GM12878 (cell line): Measurements from ENCODE around the gene WNK2. TPM values are rescaled to one million over a fixed set of nuclear protein-coding genes. Genes with fewer than 3 reads are reported as not detected.

ENCODE experiments used
- ATAC-seq: fragments of 200-7000 bp; cut with Tn5 transposase; 3 replicates; pipeline ENCODE4 v1.9.1; 2020; ENCODE audit warnings: mild to moderate bottlenecking, moderate library complexity
- BruUV-seq: library from RNA; stranded (reverse); fragments of 400-500 nt; replicated peaks from 2 replicates; lab custom pipeline; 2021; lab: Mats Ljungman, UMichigan
- CTCF ChIA-PET: fragments of 300-600 bp; sonication (Branson Sonifier 250); formaldehyde crosslinking; extraction: SDS; loops from one replicate; lab custom pipeline; 2021; ENCODE audit warnings: inconsistent platforms; lab: Yijun Ruan, JAX
- POLR2A ChIA-PET: fragments of 350-600 bp; formaldehyde crosslinking; extraction: SDS; loops from one replicate; lab custom pipeline; 2021; ENCODE audit warnings: inconsistent platforms; lab: Charles Lee
- RAD21 ChIA-PET: fragments of 300-600 bp; sonication (Branson Sonifier 250); formaldehyde crosslinking; loops from one replicate; lab custom pipeline; 2023; ENCODE audit warnings: antibody characterized with exemption; ENCODE audit not compliant: unreplicated experiment; lab: Charles Lee
- SMC1A ChIA-PET: fragments of 300-600 bp; sonication (Branson Sonifier 250); formaldehyde crosslinking; loops from one replicate; lab custom pipeline; 2023; ENCODE audit not compliant: unreplicated experiment, uncharacterized antibody; lab: Charles Lee
- DNase-seq: peaks from one replicate; pipeline ENCODE4 v3.0.0-alpha.2; 2011; ENCODE audit warnings: low read depth, low spot score
- FAIRE-seq: peaks from 3 replicates; lab custom pipeline; 2011; peaks lifted over from hg19 to GRCh38; lab: Jason Lieb, UNC
- H2AFZ ChIP-seq: 2 replicates; pipeline ENCODE4 v1.6.0; 2011; ENCODE audit warnings: low read depth, low read length, control low read depth; ENCODE audit not compliant: control insufficient read depth
- H3K27ac ChIP-seq: 2 replicates; pipeline ENCODE4 v1.5.1; 2011; ENCODE audit warnings: control low read depth; ENCODE audit not compliant: control insufficient read depth, insufficient read depth
- H3K27me3 ChIP-seq, 2 experiments: replicated peaks in 1 of 2; 2 replicates each; pipeline versions ENCODE4 v1.6.0 to v1.6.1; 2011; ENCODE audit warnings: low read length in 1 of 2; ENCODE audit not compliant: control insufficient read depth in 2 of 2, insufficient read depth in 2 of 2
- H3K36me3 ChIP-seq, 2 experiments: 2 replicates each; pipeline ENCODE4 v1.5.1; 2011; ENCODE audit warnings: low read length in 1 of 2; ENCODE audit not compliant: control insufficient read depth in 2 of 2, insufficient read depth in 2 of 2
- H3K4me1 ChIP-seq: 2 replicates; pipeline ENCODE4 v1.6.1; 2011; ENCODE audit warnings: mild to moderate bottlenecking, low read length, moderate library complexity, mixed read lengths; ENCODE audit not compliant: control insufficient read depth, insufficient read depth
- H3K4me2 ChIP-seq: 2 replicates; pipeline ENCODE4 v1.6.0; 2011; ENCODE audit warnings: control low read depth; ENCODE audit not compliant: control insufficient read depth, insufficient read depth
- H3K4me3 ChIP-seq: fragments of 200-600 bp; sonication (generic); 2 replicates; pipeline ENCODE4 v1.5.1; 2016
- H3K79me2 ChIP-seq: 2 replicates; pipeline ENCODE4 v1.6.0; 2011; ENCODE audit warnings: low read length; ENCODE audit not compliant: control insufficient read depth, insufficient read depth
- H3K9ac ChIP-seq: 2 replicates; pipeline ENCODE4 v1.8.0; 2011; ENCODE audit warnings: low read length, control low read depth, mixed read lengths; ENCODE audit not compliant: control insufficient read depth, insufficient read depth
- H3K9me3 ChIP-seq: replicated peaks from 3 replicates; pipeline ENCODE4 v1.5.1; 2011; ENCODE audit warnings: mild to moderate bottlenecking, low read length; ENCODE audit not compliant: control insufficient read depth, insufficient read depth
- H4K20me1 ChIP-seq: 2 replicates; pipeline ENCODE4 v1.6.0; 2011; ENCODE audit not compliant: control insufficient read depth, insufficient read depth
- ESRRA ChIP-seq: IDR thresholded peaks from 2 replicates; pipeline ENCODE4 v1.6.1; 2012; ENCODE audit warnings: mild to moderate bottlenecking, low read length, improper control_type of control experiment
- GABPA ChIP-seq: IDR thresholded peaks from 2 replicates; pipeline ENCODE4 v1.6.1; 2014; ENCODE audit warnings: antibody characterized with exemption, low read depth, mild to moderate bottlenecking, inconsistent platforms
- LARP7 ChIP-seq: fragments of 450-650 bp; IDR thresholded peaks from 2 replicates; pipeline ENCODE4 v1.6.1; 2017; ENCODE audit warnings: mild to moderate bottlenecking
- NR2C1 ChIP-seq: fragments of 450-650 bp; IDR thresholded peaks from 2 replicates; pipeline ENCODE4 v1.6.1; 2017; ENCODE audit warnings: antibody characterized with exemption, mild to moderate bottlenecking, moderate library complexity
- NR2F1 ChIP-seq: fragments of 450-650 bp; conservative IDR thresholded peaks from 2 replicates; pipeline ENCODE4 v1.6.1; 2017; ENCODE audit warnings: mild to moderate bottlenecking
- PAX8 ChIP-seq: fragments of 450-650 bp; IDR thresholded peaks from 2 replicates; pipeline ENCODE4 v1.6.1; 2017; ENCODE audit warnings: mild to moderate bottlenecking, moderate library complexity
- RBBP5 ChIP-seq: fragments of 200-600 bp; sonication (generic); conservative IDR thresholded peaks from 2 replicates; pipeline ENCODE4 v1.6.1; 2016
- RFX5 ChIP-seq: IDR thresholded peaks from 2 replicates; pipeline ENCODE4 v1.6.1; 2011; ENCODE audit warnings: low read depth, low read length, improper control_type of control experiment
- SP1 ChIP-seq: IDR thresholded peaks from one replicate; pipeline ENCODE4 v1.6.1; 2011; ENCODE audit warnings: low read depth, low read length
- ZNF622 ChIP-seq: fragments of 450-650 bp; IDR thresholded peaks from 2 replicates; pipeline ENCODE4 v1.6.1; 2017; ENCODE audit warnings: mild to moderate bottlenecking, inconsistent platforms
- ZSCAN29 ChIP-seq: fragments of 450-650 bp; IDR thresholded peaks from 2 replicates; pipeline ENCODE4 v1.6.1; 2017; ENCODE audit warnings: mild to moderate bottlenecking, moderate library complexity
- WGBS: methylation state at CpG from one replicate; pipeline ENCODE4 v1.1.6; 2016; ENCODE audit warnings: low lambda C conversion rate; ENCODE audit not compliant: insufficient replicate concordance, insufficient coverage; ENCODE audit errors: missing lambda C conversion rate; 5-methylcytosine and 5-hydroxymethylcytosine counted together
- in situ Hi-C: fragments of 300-500 bp; cut with MboI; formaldehyde crosslinking; loops from 9 replicates; pipeline ENCODE4 v1.14.3; 2018; ENCODE audit warnings: mixed read lengths
- intact Hi-C: fragments of 100-400 bp; cut with micrococcal nuclease; formaldehyde crosslinking; loops from one replicate; pipeline ENCODE4 v1.14.2; 2022; ENCODE audit not compliant: unreplicated experiment
- polyA plus RNA-seq, 11 experiments: library from polyadenylated mRNA; depleted of rRNA in 4 of 11; unstranded in 6 of 11; stranded (reverse) in 5 of 11; fragments of >200 nt; fragmentation: Nextera tagmentation in 4 of 11; fragmentation: Illumina TruSeq in 1 of 11; extraction: Ambion mirVana in 4 of 11; extraction: Trizol in 1 of 11; gene quantifications; 1 replicate in 1 of 11; 2 replicates in 10 of 11; pipeline versions ENCODE4 v1.2.1 to v1.2.3, GENCODE V29; 2011 to 2016; ENCODE audit warnings: inconsistent platforms in 2 of 11, missing spikeins in 2 of 11, low read depth in 1 of 11
- total RNA-seq, 4 experiments: library from RNA; depleted of rRNA in 3 of 4; stranded (reverse); fragments of >200 nt in 3 of 4; fragmentation: Illumina TruSeq in 1 of 4; extraction: Trizol in 1 of 4; gene quantifications; 2 replicates each; pipeline versions ENCODE4 v1.2.1 to v1.2.3, GENCODE V29; 2013 to 2021
- TF ChIP-seq, protein P1 (sequence below): fragments of 450-650 bp; IDR thresholded peaks from 2 replicates; pipeline ENCODE4 v1.6.1; 2014; ENCODE audit warnings: mild to moderate bottlenecking
- TF ChIP-seq, protein P2 (sequence below): fragments of 450-650 bp; formaldehyde crosslinking; IDR thresholded peaks from 2 replicates; pipeline ENCODE4 v1.4.0; 2020; ENCODE audit warnings: mild to moderate bottlenecking, moderate library complexity

The WNK2 gene
- total and polyA plus RNA-seq, 10 of the 15 experiments (the other 5 are each of a cell fraction or from before 2014, with no cell fraction given), result 0.15 TPM; not detected in 9

DNA sequence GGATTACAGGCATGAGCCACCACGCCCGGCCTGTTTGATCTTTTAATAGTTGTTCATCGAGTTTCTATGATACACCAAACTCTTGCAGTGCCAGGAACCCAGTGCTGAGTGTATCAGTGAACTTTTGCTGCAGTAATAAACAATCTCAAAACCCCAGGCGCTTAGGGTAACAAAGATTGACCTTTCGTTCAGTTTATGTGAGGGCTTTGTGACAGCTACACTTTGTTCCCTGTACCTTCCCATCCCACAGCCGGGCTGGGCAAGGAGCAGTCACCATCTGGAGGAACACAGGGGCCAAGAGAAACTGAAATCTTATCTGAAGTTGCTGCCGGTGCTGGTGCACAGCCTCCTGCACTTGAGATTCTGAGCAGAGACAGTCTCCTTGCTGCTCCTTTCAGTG, 17.2 kb upstream of the WNK2 start:
- ChIA-PET SMC1A (no interaction called here), POLR2A (no interaction called here), RAD21 (no interaction called here), CTCF (no interaction called here)
- Histone ChIP-seq H3K4me1 (no peaks in the 10 kb centered on the region), H3K36me3 (no peaks in the 10 kb centered on the region), H3K9ac (no peak overlapping the region), H3K4me3 (no peak overlapping the region), H3K27ac (no peak overlapping the region), H3K27me3 (no peaks in the 10 kb centered on the region; a peak in 1 of 4 replicates), H3K9me3 (no peaks in the 10 kb centered on the region), H3K4me2 (no peak overlapping the region), H3K79me2 (no peaks in the 10 kb centered on the region), H4K20me1 (no peaks in the 10 kb centered on the region), H2AFZ (no peak overlapping the region)
- WGBS, result 32% methylated on average over 7 of the region's 7 CpGs
- in situ Hi-C loops, result loop anchor here (10.0 kb wide), 1 partner anchor 798 kb away; no protein-coding TSS in a partner anchor
- BruUV-seq, result no TSS peak
- DNase-seq (no peak), FAIRE-seq (no peak), ATAC-seq (no peak)
- no peak for TF ChIP-seq RFX5
- no peak for TF ChIP-seq ESRRA
- no peak for TF ChIP-seq NR2C1
- no peak for TF ChIP-seq ZNF622
- no peak for TF ChIP-seq RBBP5
- TF ChIP-seq ZSCAN29, result no peak
- TF ChIP-seq LARP7, result no peak
- TF ChIP-seq, protein P1, sequence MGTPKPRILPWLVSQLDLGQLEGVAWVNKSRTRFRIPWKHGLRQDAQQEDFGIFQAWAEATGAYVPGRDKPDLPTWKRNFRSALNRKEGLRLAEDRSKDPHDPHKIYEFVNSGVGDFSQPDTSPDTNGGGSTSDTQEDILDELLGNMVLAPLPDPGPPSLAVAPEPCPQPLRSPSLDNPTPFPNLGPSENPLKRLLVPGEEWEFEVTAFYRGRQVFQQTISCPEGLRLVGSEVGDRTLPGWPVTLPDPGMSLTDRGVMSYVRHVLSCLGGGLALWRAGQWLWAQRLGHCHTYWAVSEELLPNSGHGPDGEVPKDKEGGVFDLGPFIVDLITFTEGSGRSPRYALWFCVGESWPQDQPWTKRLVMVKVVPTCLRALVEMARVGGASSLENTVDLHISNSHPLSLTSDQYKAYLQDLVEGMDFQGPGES, result no peak
- TF ChIP-seq NR2F1, result no peak
- no peak for TF ChIP-seq PAX8
- TF ChIP-seq, protein P2, sequence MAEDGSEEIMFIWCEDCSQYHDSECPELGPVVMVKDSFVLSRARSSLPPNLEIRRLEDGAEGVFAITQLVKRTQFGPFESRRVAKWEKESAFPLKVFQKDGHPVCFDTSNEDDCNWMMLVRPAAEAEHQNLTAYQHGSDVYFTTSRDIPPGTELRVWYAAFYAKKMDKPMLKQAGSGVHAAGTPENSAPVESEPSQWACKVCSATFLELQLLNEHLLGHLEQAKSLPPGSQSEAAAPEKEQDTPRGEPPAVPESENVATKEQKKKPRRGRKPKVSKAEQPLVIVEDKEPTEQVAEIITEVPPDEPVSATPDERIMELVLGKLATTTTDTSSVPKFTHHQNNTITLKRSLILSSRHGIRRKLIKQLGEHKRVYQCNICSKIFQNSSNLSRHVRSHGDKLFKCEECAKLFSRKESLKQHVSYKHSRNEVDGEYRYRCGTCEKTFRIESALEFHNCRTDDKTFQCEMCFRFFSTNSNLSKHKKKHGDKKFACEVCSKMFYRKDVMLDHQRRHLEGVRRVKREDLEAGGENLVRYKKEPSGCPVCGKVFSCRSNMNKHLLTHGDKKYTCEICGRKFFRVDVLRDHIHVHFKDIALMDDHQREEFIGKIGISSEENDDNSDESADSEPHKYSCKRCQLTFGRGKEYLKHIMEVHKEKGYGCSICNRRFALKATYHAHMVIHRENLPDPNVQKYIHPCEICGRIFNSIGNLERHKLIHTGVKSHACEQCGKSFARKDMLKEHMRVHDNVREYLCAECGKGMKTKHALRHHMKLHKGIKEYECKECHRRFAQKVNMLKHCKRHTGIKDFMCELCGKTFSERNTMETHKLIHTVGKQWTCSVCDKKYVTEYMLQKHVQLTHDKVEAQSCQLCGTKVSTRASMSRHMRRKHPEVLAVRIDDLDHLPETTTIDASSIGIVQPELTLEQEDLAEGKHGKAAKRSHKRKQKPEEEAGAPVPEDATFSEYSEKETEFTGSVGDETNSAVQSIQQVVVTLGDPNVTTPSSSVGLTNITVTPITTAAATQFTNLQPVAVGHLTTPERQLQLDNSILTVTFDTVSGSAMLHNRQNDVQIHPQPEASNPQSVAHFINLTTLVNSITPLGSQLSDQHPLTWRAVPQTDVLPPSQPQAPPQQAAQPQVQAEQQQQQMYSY (CRISPR knock-in tag), result no peak
- no peak for TF ChIP-seq SP1
- TF ChIP-seq GABPA, result no peak
- intact Hi-C loops, result no loop called here
